Smooth muscle cell (in vitro differentiated cells): ENCODE measurements around the gene TMEM218. TPM values are rescaled to one million over a fixed set of nuclear protein-coding genes. Genes with fewer than 3 reads are reported as not detected.

ENCODE experiments used
- DNase-seq: peaks from one replicate; lab custom pipeline; 2025; ENCODE audit not compliant: unreplicated experiment; lab: John Stamatoyannopoulos, UW
- H2AFZ ChIP-seq: fragments of 200-600 bp; sonication (generic); 2 replicates; pipeline ENCODE4 v1.6.0; 2016; ENCODE audit warnings: antibody characterized with exemption, low read depth, mild to moderate bottlenecking
- H3F3A ChIP-seq: fragments of 200-600 bp; sonication (generic); 2 replicates; pipeline ENCODE4 v1.6.0; 2017; ENCODE audit warnings: antibody characterized with exemption, low read depth
- H3K27ac ChIP-seq: fragments of 200-600 bp; sonication (generic); 2 replicates; pipeline ENCODE4 v1.5.1; 2016; ENCODE audit warnings: low read depth, mild to moderate bottlenecking
- H3K27me3 ChIP-seq: fragments of 200-600 bp; sonication (generic); 2 replicates; pipeline ENCODE4 v1.6.1; 2016; ENCODE audit warnings: low read depth, mild to moderate bottlenecking
- H3K36me3 ChIP-seq: fragments of 200-600 bp; sonication (generic); 2 replicates; pipeline ENCODE4 v1.5.1; 2016; ENCODE audit warnings: low read depth
- H3K4me1 ChIP-seq: fragments of 200-600 bp; sonication (generic); 2 replicates; pipeline ENCODE4 v1.5.1; 2016; ENCODE audit warnings: low read depth
- H3K4me2 ChIP-seq: fragments of 200-600 bp; sonication (generic); 2 replicates; pipeline ENCODE4 v1.6.0; 2016; ENCODE audit warnings: mild to moderate bottlenecking
- H3K4me3 ChIP-seq: fragments of 200-600 bp; sonication (generic); 2 replicates; pipeline ENCODE4 v1.5.1; 2016; ENCODE audit warnings: mild to moderate bottlenecking
- H3K79me2 ChIP-seq: fragments of 200-600 bp; sonication (generic); 2 replicates; pipeline ENCODE4 v1.6.0; 2016; ENCODE audit warnings: low read depth, mild to moderate bottlenecking
- H3K9ac ChIP-seq: fragments of 200-600 bp; sonication (generic); 2 replicates; pipeline ENCODE4 v1.6.0; 2016; ENCODE audit warnings: low read depth
- H3K9me3 ChIP-seq: fragments of 200-600 bp; sonication (generic); replicated peaks from 2 replicates; pipeline ENCODE4 v1.5.1; 2016; ENCODE audit warnings: low read depth
- H4K20me1 ChIP-seq: fragments of 200-600 bp; sonication (generic); 2 replicates; pipeline ENCODE4 v1.6.0; 2016; ENCODE audit warnings: low read depth
- WGBS: methylation state at CpG from one replicate; pipeline ENCODE4 v1.1.7; 2016; ENCODE audit warnings: low lambda C conversion rate; 5-methylcytosine and 5-hydroxymethylcytosine counted together
- polyA plus RNA-seq: library from polyadenylated mRNA; unstranded; fragments of >200 nt; fragmentation: Nextera tagmentation; extraction: Ambion mirVana; gene quantifications from 2 replicates; pipeline ENCODE4 v1.2.1, GENCODE V29; 2016
- total RNA-seq: library from RNA; depleted of rRNA; stranded (reverse); fragments of >200 nt; gene quantifications from 2 replicates; pipeline ENCODE4 v1.2.3, GENCODE V29; 2014
- TF ChIP-seq, protein P1 (sequence below): fragments of 200-600 bp; sonication (generic); IDR thresholded peaks from 2 replicates; pipeline ENCODE4 v1.5.1; 2017; ENCODE audit warnings: borderline replicate concordance, mild to moderate bottlenecking, antibody characterized with exemption; ENCODE audit not compliant: insufficient read depth, poor library complexity, severe bottlenecking

TMEM218 gene
- total RNA-seq = 22.1 and 24.5 TPM in 2 replicates
- 22.7 and 30.7 TPM in 2 replicates for polyA plus RNA-seq

DNA sequence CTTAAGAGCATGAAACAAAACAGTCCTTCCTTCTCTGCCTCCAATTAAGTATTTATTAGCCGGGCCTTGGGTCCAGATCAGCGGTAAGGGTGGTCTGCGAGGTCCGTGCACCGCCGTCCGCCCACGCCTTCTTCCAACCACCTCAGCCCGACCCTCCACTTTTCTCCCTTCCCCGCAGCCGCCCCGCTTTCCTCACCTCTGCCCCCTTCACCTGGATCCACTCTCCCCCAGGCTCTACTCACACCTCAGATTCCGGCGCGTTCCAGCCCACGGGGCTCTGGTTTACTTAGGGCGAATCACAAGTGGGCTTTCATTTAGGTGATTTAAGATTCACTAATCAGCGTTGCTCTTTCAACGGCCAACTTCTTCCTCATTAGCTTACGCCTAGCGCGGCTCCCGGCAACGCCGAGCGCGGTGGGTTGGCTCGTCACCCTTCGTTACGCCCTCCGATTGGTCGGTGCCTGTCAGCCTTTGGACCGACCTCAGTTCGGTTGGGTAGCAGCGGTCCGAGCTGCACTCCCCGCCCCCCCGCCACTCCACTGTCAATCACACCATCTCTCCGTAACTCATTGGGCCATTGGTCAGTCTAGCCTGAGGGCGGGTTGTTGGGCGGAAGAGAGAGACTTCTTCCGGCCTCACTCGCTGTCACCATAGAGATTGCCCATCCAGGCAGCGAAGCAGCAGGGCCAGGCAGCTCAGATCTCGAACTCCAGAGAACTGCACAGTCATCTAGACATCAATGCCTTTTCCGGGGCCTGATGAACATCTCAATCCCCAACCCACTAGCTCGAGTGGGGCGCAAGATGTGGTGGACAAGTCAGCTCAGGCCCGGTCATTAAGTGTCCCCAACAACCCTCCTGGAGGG lies at the start of gene TMEM218:
Gene TMEM218 (minus strand): TSS at position 284 of the 865 bp plus-strand sequence. CDS start 9,385 bp downstream, outside the sequence.
- no peaks in the 10 kb centered on the region for H3F3A ChIP-seq

DNA sequence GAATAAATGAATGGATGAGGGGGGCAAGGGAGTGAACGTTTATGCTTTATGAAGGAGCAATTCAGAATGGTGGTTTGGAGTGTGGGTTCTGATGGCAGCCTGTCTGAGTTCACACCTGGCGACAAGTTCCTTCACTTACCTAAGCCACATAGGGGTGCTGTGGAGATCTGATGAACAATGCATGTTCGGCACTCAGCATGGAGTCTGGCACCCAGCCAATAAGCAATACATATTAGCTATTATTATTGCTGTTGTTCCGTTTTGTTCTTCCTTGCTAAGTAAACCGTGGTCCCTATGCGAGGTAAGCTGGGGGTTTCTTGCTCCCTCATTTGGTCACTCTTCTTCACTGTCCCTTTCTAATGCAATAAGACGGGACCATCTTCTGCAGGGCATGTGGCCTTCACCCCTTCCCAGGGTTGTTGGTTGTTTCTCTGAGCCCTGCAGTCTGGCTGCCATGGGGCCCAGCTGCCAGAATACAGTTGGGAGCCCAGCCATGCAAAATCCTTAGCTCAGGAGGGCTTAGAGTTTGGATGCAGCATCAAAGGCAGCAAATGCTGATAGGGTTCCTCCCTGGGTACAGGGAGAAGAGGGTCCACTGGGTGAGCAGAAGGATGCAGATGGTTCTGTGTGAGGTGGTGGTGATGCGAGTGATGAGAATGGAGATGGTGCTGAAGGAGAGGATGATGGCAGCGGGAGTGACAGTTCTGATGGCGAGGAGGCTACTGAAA lies 46.7 kb upstream of the TMEM218 start:
- H3K27ac ChIP-seq = no peak overlapping the region
- no peak overlapping the region for H3K9ac ChIP-seq
- H3K4me1 ChIP-seq = peaks cover 6% of the 10 kb centered on the region
- H3K36me3 ChIP-seq = no peaks in the 10 kb centered on the region
- H3K27me3 ChIP-seq = no peaks in the 10 kb centered on the region
- no peak overlapping the region for H3K4me2 ChIP-seq
- H3K4me3 ChIP-seq = no peak overlapping the region
- no peak for DNase-seq
- no peak overlapping the region for H2AFZ ChIP-seq
- H3K9me3 ChIP-seq = no peaks in the 10 kb centered on the region
- H4K20me1 ChIP-seq = no peaks in the 10 kb centered on the region
- TF ChIP-seq, protein P1, sequence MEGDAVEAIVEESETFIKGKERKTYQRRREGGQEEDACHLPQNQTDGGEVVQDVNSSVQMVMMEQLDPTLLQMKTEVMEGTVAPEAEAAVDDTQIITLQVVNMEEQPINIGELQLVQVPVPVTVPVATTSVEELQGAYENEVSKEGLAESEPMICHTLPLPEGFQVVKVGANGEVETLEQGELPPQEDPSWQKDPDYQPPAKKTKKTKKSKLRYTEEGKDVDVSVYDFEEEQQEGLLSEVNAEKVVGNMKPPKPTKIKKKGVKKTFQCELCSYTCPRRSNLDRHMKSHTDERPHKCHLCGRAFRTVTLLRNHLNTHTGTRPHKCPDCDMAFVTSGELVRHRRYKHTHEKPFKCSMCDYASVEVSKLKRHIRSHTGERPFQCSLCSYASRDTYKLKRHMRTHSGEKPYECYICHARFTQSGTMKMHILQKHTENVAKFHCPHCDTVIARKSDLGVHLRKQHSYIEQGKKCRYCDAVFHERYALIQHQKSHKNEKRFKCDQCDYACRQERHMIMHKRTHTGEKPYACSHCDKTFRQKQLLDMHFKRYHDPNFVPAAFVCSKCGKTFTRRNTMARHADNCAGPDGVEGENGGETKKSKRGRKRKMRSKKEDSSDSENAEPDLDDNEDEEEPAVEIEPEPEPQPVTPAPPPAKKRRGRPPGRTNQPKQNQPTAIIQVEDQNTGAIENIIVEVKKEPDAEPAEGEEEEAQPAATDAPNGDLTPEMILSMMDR = no peak
- H3K79me2 ChIP-seq = no peaks in the 10 kb centered on the region
- H3F3A ChIP-seq = peaks cover 6% of the 10 kb centered on the region
- 95% methylated on average over 10 of the region's 10 CpGs for WGBS

More for the DNA sequence above, at the start of gene TMEM218:
- TF ChIP-seq, protein P1 = no peak
- Histone ChIP-seq H3K4me3 (peak within 1 kb of the TSS; percentile 74), H3K4me1 (peaks cover 4% of the 10 kb centered on the region), H2AFZ (peak within 1 kb of the TSS; percentile 95), H3K9me3 (no peaks in the 10 kb centered on the region), H3K4me2 (peak within 1 kb of the TSS; percentile 92), H4K20me1 (no peaks in the 10 kb centered on the region), H3K27ac (peak within 1 kb of the TSS; percentile 14), H3K9ac (peak within 1 kb of the TSS; percentile 56), H3K79me2 (peaks cover 9% of the 10 kb centered on the region), H3K36me3 (no peaks in the 10 kb centered on the region), H3K27me3 (peaks cover 3% of the 10 kb centered on the region)
- 7% methylated on average over 42 of the region's 49 CpGs for WGBS
- DNase-seq = peak; percentile 86

DNA sequence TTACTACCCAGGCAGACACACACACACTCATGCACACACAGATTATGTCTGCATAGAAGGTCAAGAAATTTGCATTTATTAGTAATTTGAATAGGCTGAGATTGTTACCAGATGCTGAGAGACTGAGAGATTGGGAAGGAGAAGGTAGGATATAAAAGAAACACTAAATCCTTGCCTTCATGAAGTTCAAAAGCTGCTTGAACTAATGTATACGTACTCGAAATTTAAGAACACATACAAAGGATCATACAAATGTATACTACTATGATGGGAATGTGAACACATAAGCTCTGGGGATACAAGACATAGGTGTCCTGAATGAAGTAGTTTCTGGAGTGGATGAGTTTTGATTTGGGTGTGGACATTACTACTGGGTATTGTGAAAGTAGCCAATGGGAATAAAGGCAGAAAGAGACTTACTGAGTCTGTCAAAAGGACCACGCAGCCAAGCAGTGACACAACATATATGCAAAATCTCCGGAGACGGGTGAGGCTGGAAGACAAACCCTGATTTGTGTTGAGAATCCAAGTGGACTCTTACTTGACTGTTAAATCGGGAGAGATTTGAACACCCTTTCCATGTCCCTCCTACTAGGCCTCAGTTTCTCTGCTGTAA lies 45.8 kb upstream of the TMEM218 start:
- Histone ChIP-seq H3K27ac (no peak overlapping the region), H3K79me2 (no peaks in the 10 kb centered on the region), H3K4me1 (no peaks in the 10 kb centered on the region), H2AFZ (no peak overlapping the region), H3K9ac (no peak overlapping the region), H4K20me1 (no peaks in the 10 kb centered on the region), H3K4me2 (no peak overlapping the region), H3K27me3 (no peaks in the 10 kb centered on the region), H3K4me3 (no peak overlapping the region), H3F3A (peaks cover 6% of the 10 kb centered on the region), H3K9me3 (no peaks in the 10 kb centered on the region), H3K36me3 (no peaks in the 10 kb centered on the region)
- DNase-seq = no peak
- WGBS = 92% methylated on average over 6 of the region's 6 CpGs
- TF ChIP-seq, protein P1 = no peak
